Measurements from ENCODE around the gene SNX1.

GRCh38 chr15:64121614-64122013, 25.8 kb downstream of the SNX1 start:
- TF ChIP-seq RARB (CRISPR knock-in tag; IDR thresholded peaks at IDR 0.05), result no peak
- TF ChIP-seq CREB5 (CRISPR knock-in tag; IDR thresholded peaks at IDR 0.05; ENCODE audit: low read depth), result no peak
- no peak for TF ChIP-seq PATZ1 (CRISPR knock-in tag; IDR thresholded peaks at IDR 0.05; ENCODE audit: borderline replicate concordance)
- TF ChIP-seq ZNF70 (CRISPR knock-in tag; IDR thresholded peaks at IDR 0.05), result no peak
- no peak for TF ChIP-seq ZNF565 (CRISPR knock-in tag; conservative IDR thresholded peaks at IDR 0.05; ENCODE audit: low read depth)
- no peak for TF ChIP-seq ZFP3 (CRISPR knock-in tag; IDR thresholded peaks at IDR 0.05)
- TF ChIP-seq SNAI2 (CRISPR knock-in tag; IDR thresholded peaks at IDR 0.05), result no peak
- no peak for TF ChIP-seq ZFP30 (CRISPR knock-in tag; IDR thresholded peaks at IDR 0.05)
- no peak for TF ChIP-seq ESRRG (CRISPR knock-in tag; IDR thresholded peaks at IDR 0.05)
- TF ChIP-seq TOX (CRISPR knock-in tag; IDR thresholded peaks at IDR 0.05; ENCODE audit: borderline replicate concordance), result no peak
- no peak for TF ChIP-seq TSHZ2 (CRISPR knock-in tag; IDR thresholded peaks at IDR 0.05)
- TF ChIP-seq CSRNP3 (CRISPR knock-in tag; IDR thresholded peaks at IDR 0.05), result no peak
- no peak for TF ChIP-seq ISL1 (CRISPR knock-in tag; IDR thresholded peaks at IDR 0.05)

Measured in SK-N-SH treated with all-trans-retinoic acid at 6 μM for 48 hours (cell line).